ENCODE results near the gene ALDH3B1. TPM values are rescaled to one million over a fixed set of nuclear protein-coding genes. Genes with fewer than 3 reads are reported as not detected.

The ALDH3B1 gene
- polyA plus RNA-seq, 1 donor (not counting 4 experiments of a cell fraction or from before 2014, with no cell fraction given): 0.16 TPM

GRCh38 chr11:68065841-68066240, 55.7 kb downstream of the ALDH3B1 start:
- no peak overlapping the region for H3K27ac ChIP-seq (ENCODE audit: control insufficient read depth, insufficient read depth, low read length)
- H3K9me3 ChIP-seq (ENCODE audit: control insufficient read depth, low read depth, low read length): no peaks in the 10 kb centered on the region
- H3K4me2 ChIP-seq (ENCODE audit: control insufficient read depth, extremely low read depth, insufficient read depth, low read depth, low read length): no peak overlapping the region
- H3K27me3 ChIP-seq (ENCODE audit: control insufficient read depth, extremely low read depth, insufficient read depth, low read length): no peaks in the 10 kb centered on the region
- DNase-seq (ENCODE audit: low read depth, low spot score) (no peak), FAIRE-seq (no peak)
- TF ChIP-seq CTCF (optimal IDR thresholded peaks at IDR 0.05 in 1 of 3, IDR thresholded peaks at IDR 0.05 in 1 of 3, conservative IDR thresholded peaks at IDR 0.05 in 1 of 3; ENCODE audit: extremely low read depth in 1 of 3, insufficient read depth in 2 of 3, low read length in 3 of 3) (no peak), EZH2 (IDR thresholded peaks at IDR 0.05; ENCODE audit: low read length) (no peak)
- no peak overlapping the region for H3K4me3 ChIP-seq (ENCODE audit: control insufficient read depth in 2 of 3, extremely low read depth in 1 of 3, insufficient read depth in 2 of 3, low read depth in 1 of 3, low read length in 3 of 3)
- dilution Hi-C loops (cut with MboI; ENCODE audit: extremely low pct_ligation_motif_present, low sequenced_read_pairs): no loop called here
- H3K36me3 ChIP-seq (ENCODE audit: control insufficient read depth in 2 of 2, extremely low read depth in 1 of 2, insufficient read depth in 2 of 2, low read length in 2 of 2): peaks cover 3 to 7% of the 10 kb centered on the region in 2 experiments
- no peaks in the 10 kb centered on the region for H3K79me2 ChIP-seq (ENCODE audit: control insufficient read depth, insufficient read depth, low read length)
- no peak overlapping the region for H3K9ac ChIP-seq (ENCODE audit: control insufficient read depth, extremely low read depth, insufficient read depth, low read length)
- no peaks in the 10 kb centered on the region for H3K4me1 ChIP-seq (ENCODE audit: control insufficient read depth, extremely low read depth, insufficient read depth, low read length)
- H2AFZ ChIP-seq (ENCODE audit: control insufficient read depth, low read length): no peak overlapping the region
- H3K9me1 ChIP-seq (ENCODE audit: control insufficient read depth, extremely low read depth, insufficient read depth, low read length): no peaks in the 10 kb centered on the region
- H4K20me1 ChIP-seq (ENCODE audit: control insufficient read depth, extremely low read depth, insufficient read depth, low read length): no peaks in the 10 kb centered on the region

- H2AFZ ChIP-seq (ENCODE audit: control insufficient read depth, low read length): no peak overlapping the region
- no peak overlapping the region for H3K4me3 ChIP-seq (ENCODE audit: control insufficient read depth in 2 of 3, extremely low read depth in 1 of 3, insufficient read depth in 2 of 3, low read depth in 1 of 3, low read length in 3 of 3)
- H3K27ac ChIP-seq (ENCODE audit: control insufficient read depth, insufficient read depth, low read length): no peak overlapping the region
- H3K27me3 ChIP-seq (ENCODE audit: control insufficient read depth, extremely low read depth, insufficient read depth, low read length): no peaks in the 10 kb centered on the region
- no peak for TF ChIP-seq CTCF (optimal IDR thresholded peaks at IDR 0.05 in 1 of 3, IDR thresholded peaks at IDR 0.05 in 1 of 3, conservative IDR thresholded peaks at IDR 0.05 in 1 of 3; ENCODE audit: extremely low read depth in 1 of 3, insufficient read depth in 2 of 3, low read length in 3 of 3)
- dilution Hi-C loops (cut with MboI; ENCODE audit: extremely low pct_ligation_motif_present, low sequenced_read_pairs): no loop called here
- DNase-seq (ENCODE audit: low read depth, low spot score) (no peak), FAIRE-seq (no peak)
- no peak overlapping the region for H3K4me2 ChIP-seq (ENCODE audit: control insufficient read depth, extremely low read depth, insufficient read depth, low read depth, low read length)
- H3K4me1 ChIP-seq (ENCODE audit: control insufficient read depth, extremely low read depth, insufficient read depth, low read length): no peaks in the 10 kb centered on the region
- no peaks in the 10 kb centered on the region for H3K79me2 ChIP-seq (ENCODE audit: control insufficient read depth, insufficient read depth, low read length)
- no peaks in the 10 kb centered on the region for H3K9me3 ChIP-seq (ENCODE audit: control insufficient read depth, low read depth, low read length)
- H3K9me1 ChIP-seq (ENCODE audit: control insufficient read depth, extremely low read depth, insufficient read depth, low read length): no peaks in the 10 kb centered on the region
- no peak overlapping the region for H3K9ac ChIP-seq (ENCODE audit: control insufficient read depth, extremely low read depth, insufficient read depth, low read length)
- H3K36me3 ChIP-seq (ENCODE audit: control insufficient read depth in 2 of 2, extremely low read depth in 1 of 2, insufficient read depth in 2 of 2, low read length in 2 of 2): peaks cover 3 to 7% of the 10 kb centered on the region in 2 experiments
- H4K20me1 ChIP-seq (ENCODE audit: control insufficient read depth, extremely low read depth, insufficient read depth, low read length): no peaks in the 10 kb centered on the region
Observed at GRCh38 chr11:68066742-68067141, 56.6 kb downstream of the ALDH3B1 start.
